ENCODE measurements around the gene CRTC3. TPM values are rescaled to one million over a fixed set of nuclear protein-coding genes. Genes with fewer than 3 reads are reported as not detected.

The CRTC3 gene
- total and polyA plus RNA-seq, 5 donors from 2014 or later = 27.5 to 110 (median 31.2) TPM

- peak overlapping the region; percentile 86 to 99 (median 92) for H3K27ac Mint-ChIP-seq
- Histone ChIP-seq H3K36me3 (ENCODE audit: control insufficient read depth, insufficient read depth, low read length) (no peaks in the 10 kb centered on the region), H3K9me3 (ENCODE audit: control insufficient read depth in 2 of 2, low read length in 2 of 2) (no peaks in the 10 kb centered on the region), H3K4me1 (ENCODE audit: control insufficient read depth, insufficient read depth, low read length, poor library complexity, severe bottlenecking) (peaks cover 85% of the 10 kb centered on the region), H3K27me3 (ENCODE audit: control insufficient read depth, insufficient read depth, low read length) (no peaks in the 10 kb centered on the region), H3K4me3 (ENCODE audit: low read depth, low read length) (peak overlapping the region; percentile 61), H3K27ac (ENCODE audit: insufficient read depth, low read length, poor library complexity, severe bottlenecking) (peak overlapping the region; percentile 71)
- no peaks in the 10 kb centered on the region for H3K9me3 Mint-ChIP-seq
- ATAC-seq (ENCODE audit: low read depth in 2 of 2) = peak; percentile 56 to 72
- H3K36me3 Mint-ChIP-seq = peaks cover 24% of the 10 kb centered on the region
- peaks cover 38 to 96% (median 67%) of the 10 kb centered on the region in 4 donors for H3K4me1 Mint-ChIP-seq
- H3K4me3 Mint-ChIP-seq = peak overlapping the region; percentile 55 to 82 (median 68)
- H3K27me3 Mint-ChIP-seq = no peaks in the 10 kb centered on the region
- peak in 2 of 3 donors; percentile 60 to 77 for DNase-seq
Observed at GRCh38 chr15:90564051-90564450, 34.3 kb downstream of the CRTC3 start.

- Histone ChIP-seq H3K4me3 (ENCODE audit: low read depth, low read length) (peak overlapping the region; percentile 61), H3K4me1 (ENCODE audit: control insufficient read depth, insufficient read depth, low read length, poor library complexity, severe bottlenecking) (peaks cover 91% of the 10 kb centered on the region), H3K27me3 (ENCODE audit: control insufficient read depth, insufficient read depth, low read length) (no peaks in the 10 kb centered on the region), H3K9me3 (ENCODE audit: control insufficient read depth in 2 of 2, low read length in 2 of 2) (no peaks in the 10 kb centered on the region), H3K36me3 (ENCODE audit: control insufficient read depth, insufficient read depth, low read length) (no peaks in the 10 kb centered on the region), H3K27ac (ENCODE audit: insufficient read depth, low read length, poor library complexity, severe bottlenecking) (peak overlapping the region; percentile 71)
- Mint-ChIP-seq H3K27me3 (no peaks in the 10 kb centered on the region), H3K4me3 (peak overlapping the region; percentile 55 to 82 (median 68)), H3K36me3 (peaks cover 20% of the 10 kb centered on the region), H3K9me3 (no peaks in the 10 kb centered on the region), H3K27ac (peak overlapping the region; percentile 86 to 99 (median 92)), H3K4me1 (peaks cover 38 to 96% (median 66%) of the 10 kb centered on the region in 4 donors)
- DNase-seq (no peak), ATAC-seq (ENCODE audit: low read depth in 2 of 2) (no peak)
Observed at GRCh38 chr15:90564590-90564989, 34.9 kb downstream of the CRTC3 start.

- DNase-seq = no peak
- Histone ChIP-seq H3K4me1 (ENCODE audit: control insufficient read depth, insufficient read depth, low read length, poor library complexity, severe bottlenecking) (peaks cover 95% of the 10 kb centered on the region), H3K36me3 (ENCODE audit: control insufficient read depth, insufficient read depth, low read length) (no peaks in the 10 kb centered on the region), H3K27ac (ENCODE audit: insufficient read depth, low read length, poor library complexity, severe bottlenecking) (no peak overlapping the region), H3K9me3 (ENCODE audit: control insufficient read depth in 2 of 2, low read length in 2 of 2) (no peaks in the 10 kb centered on the region), H3K4me3 (ENCODE audit: low read depth, low read length) (peak overlapping the region; percentile 39), H3K27me3 (ENCODE audit: control insufficient read depth, insufficient read depth, low read length) (no peaks in the 10 kb centered on the region)
- Mint-ChIP-seq H3K9me3 (no peaks in the 10 kb centered on the region), H3K36me3 (peaks cover 16% of the 10 kb centered on the region), H3K27ac (peak overlapping the region; percentile 59 to 95 (median 86)), H3K27me3 (no peaks in the 10 kb centered on the region), H3K4me1 (peaks cover 45 to 94% (median 65%) of the 10 kb centered on the region in 4 donors), H3K4me3 (peak overlapping the region in 3 of 4 donors; percentile 1 to 74 (median 27))
- ATAC-seq (ENCODE audit: low read depth in 2 of 2) = no peak
Observed at GRCh38 chr15:90565866-90566265, 36.1 kb downstream of the CRTC3 start.

GRCh38 chr15:90570643-90571042 is 40.9 kb downstream of the CRTC3 start:
- Histone ChIP-seq H3K27me3 (ENCODE audit: control insufficient read depth, insufficient read depth, low read length) (no peaks in the 10 kb centered on the region), H3K4me3 (ENCODE audit: low read depth, low read length) (peak overlapping the region; percentile 7), H3K36me3 (ENCODE audit: control insufficient read depth, insufficient read depth, low read length) (no peaks in the 10 kb centered on the region), H3K27ac (ENCODE audit: insufficient read depth, low read length, poor library complexity, severe bottlenecking) (peak overlapping the region; percentile 52), H3K4me1 (ENCODE audit: control insufficient read depth, insufficient read depth, low read length, poor library complexity, severe bottlenecking) (peaks cover 86% of the 10 kb centered on the region), H3K9me3 (ENCODE audit: control insufficient read depth in 2 of 2, low read length in 2 of 2) (no peaks in the 10 kb centered on the region)
- H3K9me3 Mint-ChIP-seq = peaks cover 0 to 2% (median 0%) of the 10 kb centered on the region in 7 donors
- H3K27me3 Mint-ChIP-seq = no peaks in the 10 kb centered on the region
- DNase-seq (no peak), ATAC-seq (ENCODE audit: low read depth in 2 of 2) (no peak)
- peaks cover 16% of the 10 kb centered on the region for H3K36me3 Mint-ChIP-seq
- H3K4me1 Mint-ChIP-seq = peaks cover 42 to 93% (median 68%) of the 10 kb centered on the region in 4 donors
- H3K27ac Mint-ChIP-seq = peak overlapping the region; percentile 86 to 95 (median 88)
- peak overlapping the region; percentile 24 to 77 (median 48) for H3K4me3 Mint-ChIP-seq

- H3K4me3 ChIP-seq (ENCODE audit: low read depth, low read length) = peak overlapping the region; percentile 13
- ATAC-seq (ENCODE audit: low read depth in 2 of 2) = no peak
Observed at GRCh38 chr15:90571063-90571541, 41.4 kb downstream of the CRTC3 start.

DNA sequence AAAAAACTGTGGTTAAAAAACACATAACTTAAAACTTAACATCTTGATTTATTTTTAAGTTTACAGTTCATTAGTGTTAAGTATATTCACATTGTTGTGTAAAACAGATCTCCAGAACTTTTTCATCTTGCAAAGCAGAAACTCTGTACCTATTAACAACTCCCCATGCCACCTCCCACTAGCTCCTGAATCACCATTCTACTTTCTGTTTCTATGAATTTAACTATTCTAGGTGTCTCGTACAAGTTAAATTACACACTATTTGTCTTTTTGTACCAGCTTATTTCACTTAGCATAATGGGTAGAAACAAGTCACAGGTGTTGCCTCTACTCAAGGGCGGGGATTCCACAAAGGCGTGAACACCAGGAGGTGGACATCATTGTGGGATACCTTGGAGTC is 43.2 kb downstream of the CRTC3 start:
- H3K4me3 Mint-ChIP-seq = peak overlapping the region in 3 of 4 donors; percentile 28 to 53 (median 49)
- peaks cover 0 to 2% (median 0%) of the 10 kb centered on the region in 7 donors for H3K9me3 Mint-ChIP-seq
- H3K27me3 Mint-ChIP-seq = no peaks in the 10 kb centered on the region

More at GRCh38 chr15:90571063-90571541, 41.4 kb downstream of the CRTC3 start:
- no peak for DNase-seq
- peak overlapping the region; percentile 84 to 87 (median 86) for H3K27ac Mint-ChIP-seq
- H3K9me3 Mint-ChIP-seq = peaks cover 0 to 2% (median 0%) of the 10 kb centered on the region in 7 donors
- peaks cover 85% of the 10 kb centered on the region for H3K4me1 ChIP-seq (ENCODE audit: control insufficient read depth, insufficient read depth, low read length, poor library complexity, severe bottlenecking)
- H3K4me1 Mint-ChIP-seq = peaks cover 39 to 92% (median 68%) of the 10 kb centered on the region in 4 donors
- peak overlapping the region; percentile 13 to 77 (median 51) for H3K4me3 Mint-ChIP-seq
- H3K9me3 ChIP-seq (ENCODE audit: control insufficient read depth in 2 of 2, low read length in 2 of 2) = no peaks in the 10 kb centered on the region
- H3K27ac ChIP-seq (ENCODE audit: insufficient read depth, low read length, poor library complexity, severe bottlenecking) = peak overlapping the region; percentile 14
- peaks cover 17% of the 10 kb centered on the region for H3K36me3 Mint-ChIP-seq
- H3K36me3 ChIP-seq (ENCODE audit: control insufficient read depth, insufficient read depth, low read length) = no peaks in the 10 kb centered on the region
- H3K27me3 ChIP-seq (ENCODE audit: control insufficient read depth, insufficient read depth, low read length) = no peaks in the 10 kb centered on the region
- H3K27me3 Mint-ChIP-seq = no peaks in the 10 kb centered on the region

GRCh38 chr15:90576711-90577389 is 47.1 kb downstream of the CRTC3 start:
- Histone ChIP-seq H3K36me3 (ENCODE audit: control insufficient read depth, insufficient read depth, low read length) (no peaks in the 10 kb centered on the region), H3K27ac (ENCODE audit: insufficient read depth, low read length, poor library complexity, severe bottlenecking) (no peak overlapping the region), H3K4me1 (ENCODE audit: control insufficient read depth, insufficient read depth, low read length, poor library complexity, severe bottlenecking) (peaks cover 51% of the 10 kb centered on the region), H3K9me3 (ENCODE audit: control insufficient read depth in 2 of 2, low read length in 2 of 2) (no peaks in the 10 kb centered on the region), H3K27me3 (ENCODE audit: control insufficient read depth, insufficient read depth, low read length) (no peaks in the 10 kb centered on the region), H3K4me3 (ENCODE audit: low read depth, low read length) (no peak overlapping the region)
- ATAC-seq (ENCODE audit: low read depth in 2 of 2) (no peak), DNase-seq (no peak)
- Mint-ChIP-seq H3K27ac (peak overlapping the region; percentile 67 to 86 (median 85)), H3K4me3 (peak overlapping the region in 3 of 4 donors; percentile 8 to 38 (median 35)), H3K4me1 (peaks cover 51 to 89% (median 68%) of the 10 kb centered on the region in 4 donors), H3K36me3 (peaks cover 31% of the 10 kb centered on the region), H3K27me3 (no peaks in the 10 kb centered on the region), H3K9me3 (peaks cover 0 to 2% (median 0%) of the 10 kb centered on the region in 7 donors)

More for the DNA sequence above, 43.2 kb downstream of the CRTC3 start:
- Histone ChIP-seq H3K36me3 (ENCODE audit: control insufficient read depth, insufficient read depth, low read length) (no peaks in the 10 kb centered on the region), H3K4me1 (ENCODE audit: control insufficient read depth, insufficient read depth, low read length, poor library complexity, severe bottlenecking) (peaks cover 72% of the 10 kb centered on the region), H3K9me3 (ENCODE audit: control insufficient read depth in 2 of 2, low read length in 2 of 2) (no peaks in the 10 kb centered on the region), H3K27me3 (ENCODE audit: control insufficient read depth, insufficient read depth, low read length) (no peaks in the 10 kb centered on the region), H3K27ac (ENCODE audit: insufficient read depth, low read length, poor library complexity, severe bottlenecking) (peak overlapping the region; percentile 69), H3K4me3 (ENCODE audit: low read depth, low read length) (peak overlapping the region; percentile 49)
- Mint-ChIP-seq H3K4me1 (peaks cover 55 to 94% (median 79%) of the 10 kb centered on the region in 4 donors), H3K36me3 (peaks cover 30% of the 10 kb centered on the region), H3K27ac (peak overlapping the region; percentile 28 to 86 (median 84))
- ATAC-seq (ENCODE audit: low read depth in 2 of 2) (no peak), DNase-seq (peak in 1 of 3 donors; percentile 62)

Measured in CD4-positive, CD25-positive, alpha-beta regulatory T cell (primary cell).